H9 (cell line): ENCODE results near the gene MYL2. TPM values are rescaled to one million over a fixed set of nuclear protein-coding genes. Genes with fewer than 3 reads are reported as not detected.

Experiments
- DNase-seq: peaks from one replicate; pipeline ENCODE4 v3.0.0-alpha.2; 2017
- H2AFZ ChIP-seq: one replicate; pipeline ENCODE4 v1.6.1; 2013; ENCODE audit warnings: mild to moderate bottlenecking, low read length, control low read depth, moderate library complexity
- H2AK5ac ChIP-seq: 2 replicates; pipeline ENCODE4 v1.6.1; 2013; ENCODE audit warnings: low read length, control low read depth, mixed read lengths; ENCODE audit not compliant: insufficient read length
- H2BK120ac ChIP-seq: one replicate; pipeline ENCODE4 v1.6.1; 2013; ENCODE audit warnings: low read depth, mild to moderate bottlenecking, low read length, control low read depth, inconsistent platforms; ENCODE audit not compliant: poor library complexity, severe bottlenecking
- H2BK12ac ChIP-seq: 2 replicates; pipeline ENCODE4 v1.6.1; 2013; ENCODE audit warnings: low read length, control low read depth, mixed read lengths, low read depth; ENCODE audit not compliant: insufficient read length
- H2BK15ac ChIP-seq: 2 replicates; pipeline ENCODE4 v1.6.1; 2013; ENCODE audit warnings: low read depth, low read length, control low read depth
- H2BK20ac ChIP-seq: one replicate; pipeline ENCODE4 v1.6.1; 2013; ENCODE audit warnings: low read depth, mild to moderate bottlenecking, low read length, control low read depth, inconsistent platforms; ENCODE audit not compliant: poor library complexity, severe bottlenecking
- H2BK5ac ChIP-seq: 2 replicates; pipeline ENCODE4 v1.6.1; 2013; ENCODE audit warnings: low read length, control low read depth, mixed read lengths; ENCODE audit not compliant: insufficient read length
- H3K14ac ChIP-seq: 2 replicates; pipeline ENCODE4 v1.6.1; 2013; ENCODE audit warnings: low read length, control low read depth; ENCODE audit not compliant: insufficient read depth
- H3K18ac ChIP-seq: 2 replicates; pipeline ENCODE4 v1.6.1; 2013; ENCODE audit warnings: low read depth, mild to moderate bottlenecking, mixed read lengths, low read length, control low read depth; ENCODE audit not compliant: insufficient read length
- H3K23ac ChIP-seq: 2 replicates; pipeline ENCODE4 v1.6.1; 2013; ENCODE audit warnings: low read length, control low read depth, mixed read lengths, low read depth; ENCODE audit not compliant: insufficient read length
- H3K23me2 ChIP-seq: 2 replicates; pipeline ENCODE4 v1.6.1; 2013; ENCODE audit warnings: low read depth, mild to moderate bottlenecking, mixed read lengths, low read length, control low read depth; ENCODE audit not compliant: insufficient read length, poor library complexity, severe bottlenecking
- H3K27ac ChIP-seq: 2 replicates; pipeline ENCODE4 v1.5.1; 2013; ENCODE audit warnings: low read length, control low read depth, mixed read lengths, low read depth; ENCODE audit not compliant: insufficient read length
- H3K27me3 ChIP-seq: 2 replicates; pipeline ENCODE4 v1.6.1; 2013; ENCODE audit warnings: low read length, control low read depth, inconsistent platforms; ENCODE audit not compliant: insufficient read depth
- H3K4ac ChIP-seq: 2 replicates; pipeline ENCODE4 v1.6.1; 2013; ENCODE audit warnings: low read depth, mild to moderate bottlenecking, control low read depth, inconsistent platforms, low read length, moderate library complexity
- H3K4me1 ChIP-seq: 2 replicates; pipeline ENCODE4 v1.6.1; 2013; ENCODE audit warnings: low read length, control low read depth, inconsistent platforms; ENCODE audit not compliant: insufficient read depth
- H3K4me2 ChIP-seq: 2 replicates; pipeline ENCODE4 v1.6.1; 2013; ENCODE audit warnings: low read length, control low read depth, mixed read lengths; ENCODE audit not compliant: insufficient read length, insufficient read depth
- H3K56ac ChIP-seq: 2 replicates; pipeline ENCODE4 v1.6.1; 2013; ENCODE audit warnings: low read depth, mild to moderate bottlenecking, mixed read lengths, low read length, control low read depth; ENCODE audit not compliant: insufficient read length
- H3K79me1 ChIP-seq: 2 replicates; pipeline ENCODE4 v1.6.1; 2013; ENCODE audit warnings: low read depth, mild to moderate bottlenecking, moderate library complexity, low read length, control low read depth, inconsistent platforms; ENCODE audit not compliant: insufficient read depth, poor library complexity, severe bottlenecking
- H3K79me2 ChIP-seq: 2 replicates; pipeline ENCODE4 v1.6.1; 2013; ENCODE audit warnings: low read length, control low read depth, inconsistent platforms; ENCODE audit not compliant: insufficient read depth
- H3K9ac ChIP-seq: 2 replicates; pipeline ENCODE4 v1.6.1; 2013; ENCODE audit warnings: low read length, control low read depth, mixed read lengths; ENCODE audit not compliant: insufficient read length; ENCODE audit errors: extremely low read depth
- H3K9me3 ChIP-seq: one replicate; pipeline ENCODE4 v1.6.1; 2013; ENCODE audit warnings: low read depth, low read length, inconsistent platforms; ENCODE audit not compliant: control insufficient read depth
- H3T11ph ChIP-seq: one replicate; pipeline ENCODE4 v1.6.1; 2013; ENCODE audit warnings: mild to moderate bottlenecking, low read length, control low read depth, inconsistent platforms
- H4K20me1 ChIP-seq: one replicate; pipeline ENCODE4 v1.6.1; 2013; ENCODE audit not compliant: control insufficient read depth, insufficient read length, insufficient read depth
- H4K5ac ChIP-seq: 2 replicates; pipeline ENCODE4 v1.6.1; 2013; ENCODE audit warnings: low read depth, mild to moderate bottlenecking, mixed read lengths, low read length, control low read depth; ENCODE audit not compliant: insufficient read length
- H4K8ac ChIP-seq: replicated peaks from 2 replicates; pipeline ENCODE4 v1.6.1; 2013; ENCODE audit warnings: low read length, control low read depth, mixed read lengths, low read depth; ENCODE audit not compliant: insufficient read length
- H4K91ac ChIP-seq: 2 replicates; pipeline ENCODE4 v1.6.1; 2013; ENCODE audit warnings: low read depth, mild to moderate bottlenecking, moderate library complexity, mixed read lengths, low read length, control low read depth; ENCODE audit not compliant: insufficient read length
- H3K27ac Mint-ChIP-seq, 3 experiments: 2 replicates in 2 of 3; 3 replicates in 1 of 3; pipeline ENCODE4 v1.8.0; 2020 to 2021; ENCODE audit warnings: mixed read lengths in 3 of 3, mild to moderate bottlenecking in 1 of 3, moderate library complexity in 1 of 3
- H3K27me3 Mint-ChIP-seq: 2 replicates; pipeline ENCODE4 v1.8.0; 2021; ENCODE audit warnings: low read depth, mild to moderate bottlenecking, moderate library complexity, mixed read lengths
- H3K36me3 Mint-ChIP-seq, 3 experiments: 2 replicates in 2 of 3; 3 replicates in 1 of 3; pipeline ENCODE4 v1.8.0; 2020 to 2021; ENCODE audit warnings: low read depth in 3 of 3, mixed read lengths in 3 of 3; ENCODE audit not compliant: insufficient read depth in 1 of 3
- H3K4me1 Mint-ChIP-seq, 2 experiments: 2 replicates each; pipeline ENCODE4 v1.8.0; 2020; ENCODE audit warnings: mixed read lengths in 2 of 2
- H3K4me3 Mint-ChIP-seq, 2 experiments: 2 replicates in 1 of 2; 3 replicates in 1 of 2; pipeline ENCODE4 v1.8.0; 2020 to 2021; ENCODE audit warnings: mild to moderate bottlenecking in 2 of 2, mixed read lengths in 2 of 2, moderate library complexity in 1 of 2
- H3K9me3 Mint-ChIP-seq, 2 experiments: 2 replicates in 1 of 2; 3 replicates in 1 of 2; pipeline ENCODE4 v1.8.0; 2020; ENCODE audit warnings: mild to moderate bottlenecking in 2 of 2, mixed read lengths in 2 of 2, moderate library complexity in 1 of 2
- CTCF ChIP-seq: fragments of 200-600 bp; sonication (generic); conservative IDR thresholded peaks from 3 replicates; pipeline ENCODE4 v1.8.0; 2021; ENCODE audit warnings: antibody characterized with exemption, mild to moderate bottlenecking
- WGBS: extraction: QIAGEN DNeasy Blood & Tissue Kit; methylation state at CpG from one replicate; pipeline ENCODE4 v1.1.7; 2013; ENCODE audit warnings: missing lambda C conversion rate, low lambda C conversion rate, mixed read lengths; ENCODE audit not compliant: insufficient read length; ENCODE audit errors: extremely low coverage; 5-methylcytosine and 5-hydroxymethylcytosine counted together
- total RNA-seq: library from RNA; stranded (reverse); gene quantifications from 2 replicates; pipeline ENCODE4 v1.2.1, GENCODE V29; 2021

The MYL2 gene
- total RNA-seq, 1 experiment from 2014 or later, result not detected

GRCh38 chr12:110916295-110916875 is 4.0 kb downstream of the MYL2 start:
- no peak overlapping the region for H3K4ac ChIP-seq
- H2BK20ac ChIP-seq, result no peak overlapping the region
- H3K9ac ChIP-seq, result no peak overlapping the region
- no peak overlapping the region for H3K4me3 Mint-ChIP-seq
- no peaks in the 10 kb centered on the region for H3K79me1 ChIP-seq
- no peak overlapping the region for H4K8ac ChIP-seq
- H3K18ac ChIP-seq, result no peak overlapping the region
- H3K36me3 Mint-ChIP-seq, result 0 out of 7 replicates have a peak, but pooled peaks cover 0 to 4% (median 0%) of the 10 kb centered on the region in 3 experiments
- H2AK5ac ChIP-seq, result no peak overlapping the region
- H3K9me3 Mint-ChIP-seq, result no peaks in the 10 kb centered on the region; a peak in 2 of 5 replicates
- no peak overlapping the region for H3K23ac ChIP-seq
- H3K27ac ChIP-seq, result no peak overlapping the region
- no peaks in the 10 kb centered on the region for H4K20me1 ChIP-seq
- H3T11ph ChIP-seq, result no peak overlapping the region
- no peak for DNase-seq
- H4K91ac ChIP-seq, result no peak overlapping the region
- H3K27me3 ChIP-seq, result no peaks in the 10 kb centered on the region
- TF ChIP-seq CTCF, result no peak
- no peaks in the 10 kb centered on the region; the same call in 1 of the 2 replicates for H3K4me1 ChIP-seq
- no peak overlapping the region for H2BK120ac ChIP-seq
- H3K79me2 ChIP-seq, result no peaks in the 10 kb centered on the region
- H2AFZ ChIP-seq, result no peak overlapping the region
- H3K56ac ChIP-seq, result no peak overlapping the region
- H2BK15ac ChIP-seq, result no peak overlapping the region
- no peaks in the 10 kb centered on the region for H3K23me2 ChIP-seq
- no peak overlapping the region for H3K4me2 ChIP-seq
- no peak overlapping the region for H4K5ac ChIP-seq
- peaks cover 2% of the 10 kb centered on the region for H3K27me3 Mint-ChIP-seq
- H3K4me1 Mint-ChIP-seq, result peaks cover 33 to 37% of the 10 kb centered on the region in 2 experiments
- H3K27ac Mint-ChIP-seq, result no peak overlapping the region; a peak in 1 of 7 replicates
- no CpG with 5 or more reads among the region's 3 CpGs for whole genome bisulfite sequencing
- H3K9me3 ChIP-seq, result no peaks in the 10 kb centered on the region
- H2BK12ac ChIP-seq, result no peak overlapping the region
- no peak overlapping the region for H3K14ac ChIP-seq
- H2BK5ac ChIP-seq, result no peak overlapping the region
